NCI-H2171 (cell line): ENCODE data around the gene CREG2.
"Not testable (repeated sequence)": the region's sequence is repeated elsewhere in the genome, so short reads cannot be mapped to it uniquely, and the experiment has no call there.

Experiments
- DNase-seq: peaks from one replicate; lab custom pipeline; 2025; lab: John Stamatoyannopoulos, UW

Gene CREG2

DNA sequence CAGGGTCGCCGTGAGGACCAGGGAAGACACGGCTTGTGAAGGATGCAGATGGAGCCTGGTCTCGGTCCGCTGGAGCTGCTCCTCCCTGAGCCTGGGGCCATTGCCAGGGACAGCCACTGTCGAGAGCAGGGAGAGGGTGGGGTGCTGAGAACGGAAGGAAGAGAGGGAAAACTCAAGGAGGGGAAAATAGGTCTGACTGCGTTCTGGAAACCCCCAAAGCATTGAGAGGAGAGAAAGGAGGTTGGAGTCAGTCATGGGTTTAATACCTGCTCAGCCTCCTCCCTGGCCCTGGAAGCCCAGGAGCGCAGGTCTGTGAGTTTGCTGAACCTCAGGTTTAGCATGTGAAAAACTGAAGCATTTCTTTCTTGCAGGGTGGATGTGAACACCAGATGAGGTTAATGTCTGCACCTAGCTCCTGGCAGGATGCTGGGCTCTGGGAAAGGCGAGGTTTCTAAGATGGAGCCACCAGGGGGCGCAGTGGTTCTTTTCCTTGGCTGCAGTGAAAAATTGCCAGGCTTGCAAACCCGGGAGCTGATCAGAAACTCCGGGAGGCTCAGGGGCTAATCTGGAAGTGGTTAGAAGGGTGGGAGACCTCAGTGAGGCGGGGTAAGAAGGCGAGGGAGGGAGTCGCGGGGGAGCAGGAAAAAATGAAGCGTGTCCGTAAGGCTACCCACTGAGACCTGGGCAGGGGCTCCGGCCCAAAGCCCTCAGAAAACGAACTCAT, 45.2 kb downstream of the CREG2 start:
- DNase-seq, result peak; percentile 63

GRCh38 chr2:101341421-101341820, 45.9 kb downstream of the CREG2 start:
- no peak for DNase-seq

DNA sequence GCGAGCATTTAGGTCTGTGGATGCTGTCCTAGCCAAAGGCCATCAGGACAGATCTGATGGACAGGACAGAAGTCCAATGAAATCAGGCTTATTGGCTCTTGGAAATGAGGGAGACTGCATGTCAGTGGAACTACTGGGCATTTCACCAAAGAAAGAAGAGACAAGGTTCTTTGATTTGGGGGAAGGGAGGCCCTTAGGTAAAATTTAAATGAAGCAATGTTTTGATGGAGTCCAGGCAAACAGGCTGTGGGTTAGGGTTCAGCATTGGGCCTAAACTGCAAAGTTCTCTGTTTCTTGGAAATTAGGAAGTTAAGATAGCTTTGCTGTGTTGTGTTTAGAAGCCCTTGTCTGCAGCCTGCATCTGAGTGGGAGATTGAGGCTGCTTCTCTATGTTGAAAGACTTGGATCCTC, 47.2 kb downstream of the CREG2 start:
- DNase-seq, result no peak

DNA sequence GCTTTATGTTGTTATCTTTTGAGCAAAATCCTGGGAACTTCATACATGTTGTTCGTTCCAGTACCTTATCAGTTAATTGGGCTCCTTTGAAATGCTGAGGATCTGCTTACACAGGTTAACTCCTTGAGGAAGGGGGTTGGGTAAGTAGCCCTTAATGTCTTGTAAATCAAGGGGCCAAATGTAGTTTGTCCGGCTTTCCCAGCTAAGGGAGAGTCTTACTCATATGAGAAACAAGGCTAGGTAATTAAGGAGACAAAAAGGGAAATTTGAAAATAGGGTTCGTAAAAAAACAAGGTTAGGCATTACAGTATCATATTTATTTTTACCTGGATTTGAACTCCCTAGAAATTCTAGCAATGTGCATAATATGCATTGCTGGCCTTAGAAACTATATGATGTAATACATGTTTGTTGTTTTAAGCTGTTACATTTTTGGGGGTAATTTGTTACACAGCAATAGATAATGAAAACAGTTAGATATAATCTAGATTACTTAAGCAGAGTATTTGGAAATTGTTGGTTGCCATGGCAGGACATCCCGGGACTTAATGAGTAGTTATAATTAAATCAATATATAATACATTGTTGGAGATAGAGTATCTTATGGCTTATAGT, 47.9 kb downstream of the CREG2 start:
- no peak for DNase-seq

GRCh38 chr2:101337877-101338276, 49.4 kb downstream of the CREG2 start:
- no peak for DNase-seq

DNA sequence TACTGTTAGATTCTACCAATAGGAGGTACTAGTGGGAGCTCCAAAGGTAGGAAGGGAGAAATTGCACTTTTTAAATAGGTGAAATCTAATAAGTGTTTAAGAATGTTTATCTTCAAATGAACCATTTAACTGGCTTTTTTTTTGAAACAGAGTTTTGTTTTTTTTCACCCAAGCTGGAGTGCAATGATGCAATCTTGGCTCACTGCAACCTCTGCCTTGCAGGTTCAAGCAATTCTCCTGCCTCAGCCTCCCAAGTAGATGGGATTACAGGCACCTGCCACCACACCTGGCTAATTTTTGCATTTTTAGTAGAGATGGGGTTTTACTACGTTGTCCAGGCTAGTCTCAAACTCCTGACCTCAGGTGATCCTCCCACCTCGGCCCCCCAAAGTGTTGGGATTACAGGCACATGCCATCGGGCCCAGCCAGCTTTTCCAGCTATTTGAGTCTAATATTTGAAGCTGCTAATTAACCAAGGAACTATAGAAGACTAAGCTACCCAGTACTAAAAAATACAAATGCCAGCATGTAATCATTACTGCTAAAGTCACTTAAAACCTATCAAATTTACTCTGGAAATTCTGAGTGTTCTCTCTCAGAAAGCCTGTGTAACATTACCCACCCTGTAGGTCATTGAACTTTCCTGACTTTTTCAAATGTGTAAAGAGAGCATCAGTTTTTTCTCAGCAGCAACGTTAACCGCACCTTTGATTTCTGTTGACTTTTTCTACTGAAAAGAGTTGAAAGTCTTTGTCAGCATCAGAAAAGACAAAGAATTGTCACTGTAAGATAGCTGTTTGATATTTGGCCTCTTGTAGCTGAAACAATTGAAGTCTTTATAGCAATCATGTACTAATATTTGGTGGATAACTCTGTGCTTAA, 54.2 kb downstream of the CREG2 start:
- no peak for DNase-seq

- DNase-seq, result no peak
Observed at GRCh38 chr2:101331202-101331601, 56.1 kb downstream of the CREG2 start.

GRCh38 chr2:101330253-101330933, 56.9 kb downstream of the CREG2 start:
- DNase-seq, result no peak

- DNase-seq, result peak; percentile 11
Observed at GRCh38 chr2:101329026-101329425, 58.3 kb downstream of the CREG2 start.

DNA sequence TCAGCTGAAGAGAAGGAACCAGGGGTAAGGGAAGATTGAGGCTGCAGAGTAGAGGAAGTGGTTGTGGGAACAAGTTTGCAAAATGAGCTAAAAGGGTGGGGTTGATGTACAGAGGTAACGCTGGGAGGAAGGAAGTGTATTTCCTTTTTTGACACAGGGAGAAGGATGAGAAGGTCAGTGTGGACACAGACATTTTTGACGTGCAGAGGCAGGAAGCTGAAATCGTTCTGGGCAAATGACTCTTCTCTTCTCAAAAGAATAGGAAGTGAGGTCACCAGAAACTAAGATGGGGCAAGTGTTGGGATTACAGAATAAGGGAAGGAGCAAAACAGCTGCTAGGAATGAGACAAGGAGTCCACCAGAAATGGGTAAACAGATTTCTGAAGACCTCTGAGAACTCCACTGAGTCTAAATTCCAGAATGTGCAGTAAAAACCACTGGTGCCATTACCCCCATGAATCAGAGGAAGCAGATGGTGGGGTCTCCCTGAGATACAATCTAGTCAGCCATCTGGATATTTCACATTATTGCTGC, 58.8 kb downstream of the CREG2 start:
- peak; percentile 46 for DNase-seq

GRCh38 chr2:101327863-101328394, 59.4 kb downstream of the CREG2 start:
- DNase-seq, result no peak

- DNase-seq, result no peak
Observed at GRCh38 chr2:101325425-101325824, 61.9 kb downstream of the CREG2 start.

GRCh38 chr2:101316568-101316967, 70.7 kb downstream of the CREG2 start:
- not testable (repeated sequence) for DNase-seq

GRCh38 chr2:101311696-101312017, 75.6 kb downstream of the CREG2 start:
- no peak for DNase-seq

- no peak for DNase-seq
Observed at GRCh38 chr2:101310834-101311695, 76.2 kb downstream of the CREG2 start.

DNA sequence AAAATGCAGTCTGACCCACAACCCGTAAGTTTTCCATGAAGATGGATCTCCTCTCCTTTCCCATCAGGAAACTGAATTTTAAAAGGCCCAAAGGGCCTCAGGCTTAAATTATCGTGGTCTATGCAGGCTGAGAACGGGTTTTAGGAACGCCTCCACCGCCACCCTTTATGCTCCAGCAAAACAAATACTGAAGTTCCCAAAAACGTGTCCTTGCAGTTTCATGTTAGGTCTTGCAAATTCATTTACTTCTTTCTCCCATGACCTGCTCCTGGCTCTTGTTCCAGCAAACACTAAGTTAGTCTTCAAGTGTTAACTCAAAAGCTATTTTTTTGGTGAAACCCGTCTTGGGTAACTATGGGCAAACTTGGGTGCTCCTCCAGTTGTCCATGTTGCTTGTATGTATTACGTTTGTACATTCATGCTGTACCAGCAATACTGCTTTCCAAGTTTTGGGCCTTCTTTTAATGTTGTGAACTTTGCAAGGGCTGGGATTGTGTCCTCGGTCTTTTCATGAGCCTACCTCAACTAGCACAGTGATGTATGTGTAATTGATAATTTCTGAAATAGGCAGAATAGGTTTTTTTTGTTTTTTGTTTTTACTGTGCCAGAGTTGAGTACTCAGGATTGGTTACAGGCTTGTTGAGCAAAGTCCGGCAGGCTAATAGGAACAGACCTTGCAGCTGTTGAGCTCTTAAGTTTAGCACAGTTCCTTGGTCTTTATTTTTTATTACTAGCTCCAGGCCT, 77.0 kb downstream of the CREG2 start:
- DNase-seq, result no peak

DNA sequence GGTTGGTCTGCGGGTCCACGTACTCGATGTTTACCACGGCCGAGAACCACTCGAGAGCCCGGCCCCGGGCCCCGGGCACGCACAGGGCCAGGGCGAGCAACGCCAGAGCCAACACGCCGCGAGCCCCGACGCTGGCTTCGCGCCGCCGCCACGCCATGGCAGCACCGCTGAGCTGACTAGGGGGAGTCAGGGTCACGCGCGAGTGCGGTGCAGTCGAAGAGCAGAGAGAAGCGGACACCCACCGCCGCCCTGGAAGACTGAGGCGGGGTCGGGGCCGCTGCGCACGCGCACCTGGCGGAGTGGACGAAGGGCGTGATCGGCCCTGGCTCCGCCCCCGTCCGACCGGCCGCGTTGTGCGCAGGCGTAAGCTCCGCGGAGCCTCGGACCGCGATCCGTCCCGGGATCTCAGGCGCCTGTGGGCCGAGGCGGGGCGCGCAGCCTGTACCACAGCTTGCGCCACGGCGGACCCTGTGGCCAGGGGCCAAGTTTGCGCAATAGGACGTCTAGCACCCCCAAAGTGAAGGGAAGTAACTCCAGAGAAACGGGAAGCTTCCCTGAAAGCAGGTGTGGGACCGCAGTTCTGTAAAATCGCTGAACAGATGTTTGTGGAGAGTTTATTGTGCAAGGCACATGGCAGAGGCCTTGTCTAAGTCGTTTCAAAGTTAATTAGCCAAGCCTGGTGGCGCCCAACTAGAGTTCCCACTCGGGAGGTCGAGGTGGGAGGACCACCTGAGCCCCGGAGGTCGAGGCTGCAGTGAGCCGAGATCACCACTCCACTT, 78.7 kb downstream of the CREG2 start, which contains the start of gene RNF149:
Gene RNF149 (minus strand): TSS at position 270 of the 779 bp plus-strand sequence. CDS start 113 bp downstream, at position 157.
- peak; percentile 82 for DNase-seq

DNA sequence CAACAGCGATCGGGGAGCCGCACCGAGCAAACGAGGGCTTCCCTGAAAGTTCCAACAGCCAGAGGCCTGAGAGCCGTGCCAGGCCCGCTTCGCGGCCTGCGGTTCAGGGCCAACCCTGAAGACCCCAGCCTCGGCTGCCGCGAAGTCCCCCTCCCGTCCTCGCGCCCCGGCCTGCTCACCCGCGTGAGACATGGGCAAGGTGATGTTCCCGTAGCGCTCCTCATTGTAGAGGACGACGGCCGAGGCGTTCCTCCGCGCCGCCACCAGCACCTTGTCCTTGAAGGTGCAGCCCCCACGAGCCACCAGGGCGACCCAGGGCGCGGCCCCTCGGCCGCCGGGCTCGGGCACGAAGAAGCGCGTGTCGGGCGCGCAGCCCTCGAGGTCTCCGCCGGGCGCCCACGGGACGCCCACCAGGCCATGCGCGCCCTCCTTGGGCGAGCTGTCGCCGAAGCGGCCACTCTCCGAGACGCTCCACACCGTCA, 79.3 kb downstream of the CREG2 start:
- DNase-seq, result peak; percentile 15

GRCh38 chr2:101307503-101307902, 79.8 kb downstream of the CREG2 start:
- no peak for DNase-seq
